GM12878 (cell line): ENCODE measurements around the gene VAC14.

Experiments used
- ASH2L ChIP-seq: fragments of 300-600, 200-600 bp; sonication (generic); IDR thresholded peaks from 2 replicates; pipeline ENCODE4 v1.6.1; 2017; ENCODE audit warnings: low read depth, mild to moderate bottlenecking, borderline replicate concordance
- EZH2 ChIP-seq: IDR thresholded peaks from 2 replicates; pipeline ENCODE4 v1.6.1; 2012; ENCODE audit warnings: low read depth, mild to moderate bottlenecking, control low read depth, inconsistent platforms, low read length, borderline replicate concordance; ENCODE audit not compliant: control insufficient read depth
- FOXM1 ChIP-seq: IDR thresholded peaks from 2 replicates; pipeline ENCODE4 v1.6.1; 2012; ENCODE audit warnings: low read depth, mild to moderate bottlenecking, inconsistent platforms, low read length, moderate library complexity
- GABPA ChIP-seq: IDR thresholded peaks from 2 replicates; pipeline ENCODE4 v1.6.1; 2014; ENCODE audit warnings: antibody characterized with exemption, low read depth, mild to moderate bottlenecking, inconsistent platforms
- MEF2A ChIP-seq: IDR thresholded peaks from 2 replicates; pipeline ENCODE4 v1.6.1; 2011; ENCODE audit warnings: low read depth, mild to moderate bottlenecking, low read length, moderate library complexity; ENCODE audit not compliant: insufficient read depth
- POLR2A ChIP-seq: IDR thresholded peaks from 2 replicates; pipeline ENCODE4 v1.6.1; 2011; ENCODE audit warnings: low read depth, mild to moderate bottlenecking, low read length
- RAD21 ChIP-seq: IDR thresholded peaks from 2 replicates; pipeline ENCODE4 v1.6.1; 2011; ENCODE audit warnings: mild to moderate bottlenecking, low read depth, low read length, moderate library complexity; ENCODE audit not compliant: insufficient read depth
- SP1 ChIP-seq: IDR thresholded peaks from one replicate; pipeline ENCODE4 v1.6.1; 2011; ENCODE audit warnings: low read depth, low read length
- SPI1 ChIP-seq: IDR thresholded peaks from 2 replicates; pipeline ENCODE4 v1.6.1; 2011; ENCODE audit warnings: low read depth, mild to moderate bottlenecking, low read length, moderate library complexity, borderline replicate concordance; ENCODE audit not compliant: insufficient read depth
- SREBF2 ChIP-seq: IDR thresholded peaks from 2 replicates; pipeline ENCODE4 v1.6.1; 2012; ENCODE audit warnings: mild to moderate bottlenecking, low read length
- ZNF274 ChIP-seq: IDR thresholded peaks from one replicate; pipeline ENCODE4 v1.8.0; 2011; ENCODE audit not compliant: insufficient read length, insufficient read depth
- TF ChIP-seq, protein P1 (sequence below), 3 experiments: IDR thresholded peaks in 2 of 3; conservative IDR thresholded peaks in 1 of 3; 2 replicates each; pipeline ENCODE4 v1.5.1; 2011; ENCODE audit warnings: low read depth in 3 of 3, low read length in 3 of 3, mild to moderate bottlenecking in 3 of 3, control low read depth in 2 of 3, moderate library complexity in 2 of 3, inconsistent platforms in 1 of 3, mixed read lengths in 1 of 3; ENCODE audit not compliant: control insufficient read depth in 2 of 3, insufficient read depth in 1 of 3; ENCODE audit errors: extremely low read depth in 1 of 3
- TF ChIP-seq, protein P2 (sequence below): IDR thresholded peaks from 2 replicates; pipeline ENCODE4 v1.6.1; 2012; ENCODE audit warnings: mild to moderate bottlenecking, low read depth, low read length
- TF ChIP-seq, protein P3 (sequence below): IDR thresholded peaks from 2 replicates; pipeline ENCODE4 v1.6.1; 2012; ENCODE audit warnings: low read depth, low read length, improper control_type of control experiment

DNA sequence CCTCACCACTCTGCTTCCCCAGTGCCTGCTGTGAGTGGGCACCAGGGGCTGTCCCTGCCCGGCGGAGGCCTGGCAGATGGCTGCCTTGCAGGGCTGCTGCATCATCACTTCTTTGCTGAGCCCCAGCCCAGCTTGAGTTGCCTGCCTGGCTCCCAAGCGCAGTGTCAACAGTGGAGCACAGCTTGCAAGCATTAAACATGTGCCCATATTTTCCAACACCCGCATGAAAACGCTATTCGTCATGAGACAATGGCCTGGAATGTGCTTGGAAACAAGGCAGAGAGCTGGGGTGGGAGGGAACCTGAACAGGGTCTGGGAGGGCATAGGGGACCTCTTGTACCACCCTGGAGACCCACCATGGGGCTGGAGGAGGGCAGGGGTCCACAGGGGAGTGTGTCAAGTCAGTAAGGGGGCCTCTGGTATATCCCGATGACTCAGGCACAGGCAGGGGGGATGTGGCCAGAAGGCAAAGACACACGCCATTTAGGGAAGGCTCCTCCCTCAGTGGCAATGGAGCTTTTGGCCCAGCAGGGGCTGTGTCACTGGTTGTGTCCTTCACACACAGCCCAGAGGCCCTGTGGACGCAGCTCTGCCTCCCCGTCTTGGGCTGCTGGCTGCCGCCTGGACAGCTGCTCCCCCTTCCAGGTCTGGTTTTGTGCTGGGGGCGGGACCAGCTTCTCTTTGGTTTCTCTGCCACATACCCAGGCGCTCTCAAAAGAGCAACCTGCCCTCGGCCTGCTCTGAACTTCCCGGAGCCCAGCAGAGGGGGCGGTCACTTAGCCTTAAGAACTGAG is 97.7 kb downstream of the VAC14 start:
- TF ChIP-seq ASH2L (no peak), POLR2A (no peak), EZH2 (no peak), SP1 (no peak), GABPA (no peak), SPI1 (no peak), FOXM1 (no peak), RAD21 (no peak), ZNF274 (no peak), SREBF2 (no peak), MEF2A (no peak)
- TF ChIP-seq, protein P1, sequence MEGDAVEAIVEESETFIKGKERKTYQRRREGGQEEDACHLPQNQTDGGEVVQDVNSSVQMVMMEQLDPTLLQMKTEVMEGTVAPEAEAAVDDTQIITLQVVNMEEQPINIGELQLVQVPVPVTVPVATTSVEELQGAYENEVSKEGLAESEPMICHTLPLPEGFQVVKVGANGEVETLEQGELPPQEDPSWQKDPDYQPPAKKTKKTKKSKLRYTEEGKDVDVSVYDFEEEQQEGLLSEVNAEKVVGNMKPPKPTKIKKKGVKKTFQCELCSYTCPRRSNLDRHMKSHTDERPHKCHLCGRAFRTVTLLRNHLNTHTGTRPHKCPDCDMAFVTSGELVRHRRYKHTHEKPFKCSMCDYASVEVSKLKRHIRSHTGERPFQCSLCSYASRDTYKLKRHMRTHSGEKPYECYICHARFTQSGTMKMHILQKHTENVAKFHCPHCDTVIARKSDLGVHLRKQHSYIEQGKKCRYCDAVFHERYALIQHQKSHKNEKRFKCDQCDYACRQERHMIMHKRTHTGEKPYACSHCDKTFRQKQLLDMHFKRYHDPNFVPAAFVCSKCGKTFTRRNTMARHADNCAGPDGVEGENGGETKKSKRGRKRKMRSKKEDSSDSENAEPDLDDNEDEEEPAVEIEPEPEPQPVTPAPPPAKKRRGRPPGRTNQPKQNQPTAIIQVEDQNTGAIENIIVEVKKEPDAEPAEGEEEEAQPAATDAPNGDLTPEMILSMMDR (IDR thresholded peaks at IDR 0.05 in 2 of 3, conservative IDR thresholded peaks at IDR 0.05 in 1 of 3; ENCODE audit: control insufficient read depth in 2 of 3, extremely low read depth in 1 of 3, insufficient read depth in 1 of 3, low read depth in 3 of 3, low read length in 3 of 3), result no peak
- TF ChIP-seq, protein P2, sequence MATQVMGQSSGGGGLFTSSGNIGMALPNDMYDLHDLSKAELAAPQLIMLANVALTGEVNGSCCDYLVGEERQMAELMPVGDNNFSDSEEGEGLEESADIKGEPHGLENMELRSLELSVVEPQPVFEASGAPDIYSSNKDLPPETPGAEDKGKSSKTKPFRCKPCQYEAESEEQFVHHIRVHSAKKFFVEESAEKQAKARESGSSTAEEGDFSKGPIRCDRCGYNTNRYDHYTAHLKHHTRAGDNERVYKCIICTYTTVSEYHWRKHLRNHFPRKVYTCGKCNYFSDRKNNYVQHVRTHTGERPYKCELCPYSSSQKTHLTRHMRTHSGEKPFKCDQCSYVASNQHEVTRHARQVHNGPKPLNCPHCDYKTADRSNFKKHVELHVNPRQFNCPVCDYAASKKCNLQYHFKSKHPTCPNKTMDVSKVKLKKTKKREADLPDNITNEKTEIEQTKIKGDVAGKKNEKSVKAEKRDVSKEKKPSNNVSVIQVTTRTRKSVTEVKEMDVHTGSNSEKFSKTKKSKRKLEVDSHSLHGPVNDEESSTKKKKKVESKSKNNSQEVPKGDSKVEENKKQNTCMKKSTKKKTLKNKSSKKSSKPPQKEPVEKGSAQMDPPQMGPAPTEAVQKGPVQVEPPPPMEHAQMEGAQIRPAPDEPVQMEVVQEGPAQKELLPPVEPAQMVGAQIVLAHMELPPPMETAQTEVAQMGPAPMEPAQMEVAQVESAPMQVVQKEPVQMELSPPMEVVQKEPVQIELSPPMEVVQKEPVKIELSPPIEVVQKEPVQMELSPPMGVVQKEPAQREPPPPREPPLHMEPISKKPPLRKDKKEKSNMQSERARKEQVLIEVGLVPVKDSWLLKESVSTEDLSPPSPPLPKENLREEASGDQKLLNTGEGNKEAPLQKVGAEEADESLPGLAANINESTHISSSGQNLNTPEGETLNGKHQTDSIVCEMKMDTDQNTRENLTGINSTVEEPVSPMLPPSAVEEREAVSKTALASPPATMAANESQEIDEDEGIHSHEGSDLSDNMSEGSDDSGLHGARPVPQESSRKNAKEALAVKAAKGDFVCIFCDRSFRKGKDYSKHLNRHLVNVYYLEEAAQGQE, result no peak
- TF ChIP-seq, protein P3, sequence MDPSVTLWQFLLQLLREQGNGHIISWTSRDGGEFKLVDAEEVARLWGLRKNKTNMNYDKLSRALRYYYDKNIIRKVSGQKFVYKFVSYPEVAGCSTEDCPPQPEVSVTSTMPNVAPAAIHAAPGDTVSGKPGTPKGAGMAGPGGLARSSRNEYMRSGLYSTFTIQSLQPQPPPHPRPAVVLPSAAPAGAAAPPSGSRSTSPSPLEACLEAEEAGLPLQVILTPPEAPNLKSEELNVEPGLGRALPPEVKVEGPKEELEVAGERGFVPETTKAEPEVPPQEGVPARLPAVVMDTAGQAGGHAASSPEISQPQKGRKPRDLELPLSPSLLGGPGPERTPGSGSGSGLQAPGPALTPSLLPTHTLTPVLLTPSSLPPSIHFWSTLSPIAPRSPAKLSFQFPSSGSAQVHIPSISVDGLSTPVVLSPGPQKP, result no peak
